HL-60 (cell line): ENCODE results near the gene PGM2L1.

ENCODE experiments used
- DNase-seq, 2 experiments: peaks; one replicate each; pipeline ENCODE4 v3.0.0-alpha.2; 2010 to 2020; ENCODE audit warnings: low read depth in 1 of 2, low spot score in 1 of 2
- H3K27ac ChIP-seq: fragments of 250-450 bp; sonication (Bioruptor Pico); replicated peaks from 2 replicates; pipeline ENCODE4 v1.5.1; 2020; ENCODE audit warnings: mild to moderate bottlenecking, moderate library complexity
- H3K27me3 ChIP-seq: fragments of 250-450 bp; sonication (Bioruptor Pico); 2 replicates; pipeline ENCODE4 v1.5.1; 2021; ENCODE audit warnings: mild to moderate bottlenecking, moderate library complexity; ENCODE audit not compliant: insufficient read depth, poor library complexity, severe bottlenecking
- H3K4me3 ChIP-seq: replicated peaks from 2 replicates; pipeline ENCODE4 v1.5.1; 2011; ENCODE audit warnings: mild to moderate bottlenecking, control low read depth, low read length; ENCODE audit not compliant: insufficient read depth
- CTCF ChIP-seq: IDR thresholded peaks from one replicate; pipeline ENCODE4 v1.5.1; 2011; ENCODE audit warnings: low read length, control low read depth, inconsistent platforms; ENCODE audit not compliant: insufficient read depth
- GABPA ChIP-seq: IDR thresholded peaks from 2 replicates; pipeline ENCODE4 v1.6.1; 2012; ENCODE audit warnings: low read depth
- POLR2AphosphoS5 ChIP-seq: IDR thresholded peaks from 2 replicates; pipeline ENCODE4 v1.6.1; 2012; ENCODE audit warnings: low read depth
- SPI1 ChIP-seq: IDR thresholded peaks from 2 replicates; pipeline ENCODE4 v1.6.1; 2012; ENCODE audit warnings: low read depth, mild to moderate bottlenecking, borderline replicate concordance
- long read RNA-seq: library from polyadenylated mRNA; unstranded; transcript quantifications from one replicate; pipeline ENCODE4 v2.0.0, GENCODE V29; 2020
- TF ChIP-seq, protein P1 (sequence below): IDR thresholded peaks from 2 replicates; pipeline ENCODE4 v1.6.1; 2012; ENCODE audit warnings: low read depth; ENCODE audit not compliant: insufficient replicate concordance

Gene PGM2L1
- long read RNA-seq, full-length matches to known transcripts, result 40 of 56 reads
- long read RNA-seq, partial matches to known transcripts, result 12 of 56 reads
- long read RNA-seq, other reads (novel, unspliced or antisense), result 4 of 56 reads

GRCh38 chr11:74398244-74399159, at the start of gene PGM2L1:
Gene PGM2L1 (minus strand): TSS chr11:74398433. CDS start chr11:74398161, 272 bp downstream.
- TF ChIP-seq CTCF (no peak), SPI1 (peak; percentile 61; the same call in 1 of the 2 replicates), POLR2AphosphoS5 (0 out of 2 replicates have a peak, but pooled peaks have one; percentile 45)
- peak within 1 kb of the TSS; percentile 93 for H3K27ac ChIP-seq

GRCh38 chr11:74447720-74448119, 49.5 kb upstream of the PGM2L1 start:
- TF ChIP-seq SPI1, result no peak
- Histone ChIP-seq H3K27ac (no peak overlapping the region), H3K4me3 (no peak overlapping the region), H3K27me3 (no peaks in the 10 kb centered on the region)
- no peak for DNase-seq

More at GRCh38 chr11:74398244-74399159, at the start of gene PGM2L1:
- Histone ChIP-seq H3K4me3 (peak within 1 kb of the TSS; percentile 77), H3K27me3 (no peaks in the 10 kb centered on the region)
- DNase-seq, result peak; percentile 84 to 95

DNA sequence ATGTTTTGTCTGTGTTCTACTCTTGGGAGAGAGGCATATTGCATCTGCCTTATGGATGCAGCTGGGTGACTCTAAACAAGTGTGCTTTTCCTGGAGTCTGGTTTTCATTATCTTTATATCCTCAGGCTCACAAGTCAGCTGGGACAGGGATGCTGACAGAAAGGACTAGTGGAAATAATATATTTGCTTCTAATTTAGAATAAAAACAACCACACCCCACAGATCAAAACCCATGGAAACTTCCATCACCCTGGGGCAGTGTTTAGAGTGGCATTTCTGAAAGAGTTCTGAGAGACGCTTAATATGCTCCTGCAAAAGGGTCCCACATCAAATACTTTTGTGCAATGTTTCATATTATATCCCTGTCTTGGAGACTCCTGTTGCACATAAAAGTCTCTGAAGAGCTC, 48.3 kb upstream of the PGM2L1 start:
- no peak overlapping the region for H3K27ac ChIP-seq
- H3K4me3 ChIP-seq, result no peak overlapping the region
- no peak for TF ChIP-seq POLR2AphosphoS5
- no peak for TF ChIP-seq SPI1
- TF ChIP-seq, protein P1, sequence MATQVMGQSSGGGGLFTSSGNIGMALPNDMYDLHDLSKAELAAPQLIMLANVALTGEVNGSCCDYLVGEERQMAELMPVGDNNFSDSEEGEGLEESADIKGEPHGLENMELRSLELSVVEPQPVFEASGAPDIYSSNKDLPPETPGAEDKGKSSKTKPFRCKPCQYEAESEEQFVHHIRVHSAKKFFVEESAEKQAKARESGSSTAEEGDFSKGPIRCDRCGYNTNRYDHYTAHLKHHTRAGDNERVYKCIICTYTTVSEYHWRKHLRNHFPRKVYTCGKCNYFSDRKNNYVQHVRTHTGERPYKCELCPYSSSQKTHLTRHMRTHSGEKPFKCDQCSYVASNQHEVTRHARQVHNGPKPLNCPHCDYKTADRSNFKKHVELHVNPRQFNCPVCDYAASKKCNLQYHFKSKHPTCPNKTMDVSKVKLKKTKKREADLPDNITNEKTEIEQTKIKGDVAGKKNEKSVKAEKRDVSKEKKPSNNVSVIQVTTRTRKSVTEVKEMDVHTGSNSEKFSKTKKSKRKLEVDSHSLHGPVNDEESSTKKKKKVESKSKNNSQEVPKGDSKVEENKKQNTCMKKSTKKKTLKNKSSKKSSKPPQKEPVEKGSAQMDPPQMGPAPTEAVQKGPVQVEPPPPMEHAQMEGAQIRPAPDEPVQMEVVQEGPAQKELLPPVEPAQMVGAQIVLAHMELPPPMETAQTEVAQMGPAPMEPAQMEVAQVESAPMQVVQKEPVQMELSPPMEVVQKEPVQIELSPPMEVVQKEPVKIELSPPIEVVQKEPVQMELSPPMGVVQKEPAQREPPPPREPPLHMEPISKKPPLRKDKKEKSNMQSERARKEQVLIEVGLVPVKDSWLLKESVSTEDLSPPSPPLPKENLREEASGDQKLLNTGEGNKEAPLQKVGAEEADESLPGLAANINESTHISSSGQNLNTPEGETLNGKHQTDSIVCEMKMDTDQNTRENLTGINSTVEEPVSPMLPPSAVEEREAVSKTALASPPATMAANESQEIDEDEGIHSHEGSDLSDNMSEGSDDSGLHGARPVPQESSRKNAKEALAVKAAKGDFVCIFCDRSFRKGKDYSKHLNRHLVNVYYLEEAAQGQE, result no peak
- TF ChIP-seq GABPA, result no peak
- no peak for TF ChIP-seq CTCF
- H3K27me3 ChIP-seq, result no peaks in the 10 kb centered on the region
- no peak for DNase-seq

DNA sequence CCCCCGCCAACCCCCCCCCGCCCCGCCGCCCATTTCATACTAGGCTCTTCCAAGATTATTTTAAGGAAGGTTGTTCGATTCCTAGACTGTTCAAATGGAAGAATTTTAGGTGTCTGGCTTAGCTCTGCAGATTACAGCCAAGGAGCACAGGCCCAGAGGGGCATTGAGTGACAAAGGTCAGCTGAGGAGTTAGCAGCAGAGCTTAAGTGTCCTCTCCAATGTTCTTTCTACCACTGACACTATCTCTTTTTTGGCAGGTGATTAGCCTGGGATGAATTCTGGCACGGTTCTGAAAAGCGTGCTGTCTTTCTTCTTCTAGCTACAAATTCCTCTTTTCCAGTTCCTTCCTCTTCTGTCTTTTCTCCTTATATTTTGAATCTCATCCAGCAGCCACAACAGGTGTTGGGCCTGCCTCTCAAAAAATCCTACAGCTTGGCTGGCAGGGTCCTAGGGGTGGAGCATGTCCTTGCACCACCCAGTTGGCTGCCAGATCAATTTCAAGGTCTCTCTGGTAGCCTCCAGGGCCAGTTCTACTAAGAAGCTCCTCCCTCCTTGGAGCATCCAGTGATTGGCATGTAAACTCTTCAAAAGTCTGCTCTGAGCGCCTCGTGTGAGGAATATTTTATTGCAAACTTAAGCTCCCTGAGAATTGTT, 46.1 kb upstream of the PGM2L1 start:
- H3K4me3 ChIP-seq, result no peak overlapping the region
- no peak for TF ChIP-seq CTCF
- TF ChIP-seq, protein P1, result no peak
- TF ChIP-seq POLR2AphosphoS5, result no peak
- no peak for TF ChIP-seq SPI1
- TF ChIP-seq GABPA, result no peak
- no peak for DNase-seq
- H3K27me3 ChIP-seq, result no peaks in the 10 kb centered on the region
- H3K27ac ChIP-seq, result no peak overlapping the region
